Muscle of arm (tissue), 12 donors: ENCODE results near the gene GPR153. TPM values are rescaled to one million over a fixed set of nuclear protein-coding genes. Genes with fewer than 3 reads are reported as not detected.

Experiments used
- DNase-seq: peaks from one replicate; pipeline ENCODE4 v3.0.0-alpha.2; 2013
- polyA plus RNA-seq, 12 donors: library from polyadenylated mRNA; unstranded; fragments of 120-200 nt; gene quantifications; one replicate each; pipeline ENCODE4 v1.2.1, GENCODE V29; 2013; ENCODE audit not compliant: insufficient read length in 12 of 12

Gene GPR153
- polyA plus RNA-seq, 12 donors: 12.2 to 22.5 (median 16.8) TPM; not detected in 1

DNA sequence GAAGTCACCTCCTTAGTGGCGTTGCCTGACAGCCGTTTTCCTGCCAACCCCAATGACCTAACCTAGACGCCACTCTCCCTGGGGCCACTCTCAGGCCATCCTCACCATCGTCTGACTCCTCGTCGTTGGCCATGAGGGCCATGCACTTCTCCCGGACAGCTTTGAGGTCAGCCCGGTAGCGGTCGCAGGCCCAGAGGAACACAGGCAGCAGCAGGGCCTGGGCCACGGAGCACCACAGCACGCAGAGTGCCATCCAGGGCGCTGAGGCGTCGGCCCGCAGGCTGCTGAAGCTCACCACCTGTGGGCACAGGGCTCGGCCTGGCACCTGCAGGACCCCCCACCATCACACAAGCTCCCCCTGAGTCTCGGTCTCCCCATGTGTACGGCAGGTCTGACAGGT lies 9.7 kb downstream of the GPR153 start:
- DNase-seq: no peak

DNA sequence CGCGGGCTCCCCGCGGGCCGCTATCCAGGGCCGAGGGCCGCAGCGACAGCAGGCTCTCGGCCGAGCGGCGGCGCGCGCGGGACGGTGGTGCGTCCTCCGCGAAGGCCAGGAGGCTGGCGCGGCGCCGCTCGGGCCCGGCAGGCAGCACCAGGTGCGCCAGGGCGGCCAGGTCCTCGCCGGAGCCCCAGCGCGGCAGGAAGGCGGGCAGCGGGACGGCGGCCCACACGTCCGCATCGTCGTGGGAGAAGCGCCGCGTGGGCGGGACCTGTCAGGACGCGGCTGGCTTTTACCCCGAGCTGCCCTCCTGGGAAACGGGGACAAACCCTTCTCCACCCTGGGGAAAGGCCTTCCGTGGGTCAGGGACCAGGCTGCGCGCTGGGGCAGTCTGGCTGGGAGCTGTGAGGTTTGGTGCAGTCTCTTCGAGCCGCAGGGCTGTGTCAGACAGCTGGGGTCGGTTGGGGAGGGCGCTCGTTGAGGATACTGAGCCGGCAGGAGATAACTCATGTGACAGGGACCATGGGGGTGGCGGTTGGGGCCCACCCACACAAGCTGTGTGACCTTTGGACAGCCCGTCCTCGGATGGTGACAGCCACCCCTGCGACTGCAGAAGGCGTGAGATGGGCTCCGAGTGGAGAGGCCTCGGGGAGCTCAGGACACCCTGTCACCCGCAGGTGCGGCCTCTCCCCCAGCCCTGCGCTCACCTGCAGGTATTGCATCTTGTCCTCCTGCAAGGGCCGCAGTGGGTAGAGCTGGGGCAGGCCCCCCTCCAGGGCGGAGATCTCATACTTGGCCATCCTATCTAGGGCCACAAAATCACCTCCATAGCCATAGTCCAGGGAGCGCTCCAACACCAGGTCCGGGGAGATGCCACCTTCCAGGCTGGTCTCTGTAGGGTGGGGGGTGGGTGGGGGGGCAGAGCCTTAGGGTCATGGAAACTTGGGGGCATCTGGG lies 10.9 kb downstream of the GPR153 start:
- DNase-seq: no peak

DNA sequence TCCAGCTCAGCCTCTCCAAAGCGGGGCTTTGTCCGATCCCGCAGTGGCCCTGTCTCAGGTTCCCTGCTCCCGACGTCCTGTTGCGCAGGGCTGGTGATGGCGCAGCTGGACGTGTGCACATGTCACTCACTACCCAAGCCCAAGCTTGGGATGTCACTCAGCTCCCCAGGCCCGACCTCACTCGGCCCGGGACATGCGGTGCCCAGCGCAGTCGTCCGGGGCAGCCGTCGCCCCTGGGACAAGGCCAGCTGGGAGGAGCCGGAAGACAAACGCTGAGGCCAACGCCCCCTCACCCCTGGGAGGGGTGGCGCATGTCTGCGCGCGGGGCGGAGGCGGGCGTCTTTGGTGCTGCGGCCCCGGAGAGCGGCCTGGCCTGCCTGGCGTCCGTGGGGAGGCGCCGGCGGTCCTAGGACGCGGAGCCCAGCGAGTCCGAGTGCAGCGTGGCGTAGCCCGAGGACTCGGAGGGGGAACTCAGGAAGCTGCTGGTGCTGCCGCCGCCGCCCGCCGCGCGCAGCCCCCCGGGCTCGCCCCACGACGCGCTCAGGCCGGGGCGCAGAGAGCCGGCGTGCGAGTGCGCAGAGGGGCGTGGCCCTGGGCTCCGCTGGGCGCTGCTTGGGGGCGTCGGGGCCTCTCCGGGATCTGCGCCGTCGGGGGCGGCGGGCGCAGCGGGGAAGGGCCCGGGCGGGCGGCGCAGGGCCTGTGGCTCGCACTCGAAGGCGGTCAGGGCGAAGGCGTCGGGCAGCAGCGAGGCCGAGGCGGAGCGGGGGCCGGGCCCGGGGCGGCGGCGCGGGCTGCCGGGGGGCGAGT lies 11.8 kb downstream of the GPR153 start:
- DNase-seq: no peak

DNA sequence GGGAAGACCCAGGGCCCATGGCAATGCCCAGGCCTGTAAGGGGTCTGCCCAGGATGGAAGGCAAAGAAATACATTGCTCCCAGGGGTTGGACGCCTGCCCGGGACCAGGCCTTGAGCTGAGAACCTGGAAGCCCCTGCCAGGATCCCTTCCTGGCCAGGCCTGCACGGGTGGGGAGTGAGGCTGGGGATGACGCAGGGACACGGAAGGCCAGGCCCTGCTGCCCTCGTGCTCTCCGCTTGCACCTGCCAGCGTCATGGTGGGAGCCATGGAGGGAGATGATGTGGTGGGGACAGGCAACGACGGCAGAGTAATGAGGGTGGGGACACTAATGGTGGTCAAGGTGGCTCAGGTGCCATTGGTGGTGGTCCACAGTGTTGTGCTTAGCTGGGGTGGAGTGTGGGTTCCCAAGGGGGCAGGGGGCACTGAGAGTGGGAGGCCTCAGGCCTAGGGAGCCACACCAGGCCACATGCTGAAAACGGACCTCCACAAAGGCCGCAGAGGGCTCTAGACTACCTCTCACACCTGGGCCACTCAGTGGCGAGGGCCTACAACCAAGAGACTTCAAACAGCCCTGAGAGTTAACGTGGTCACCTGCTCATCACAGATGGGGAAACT lies 12.6 kb downstream of the GPR153 start:
- DNase-seq: no peak

DNA sequence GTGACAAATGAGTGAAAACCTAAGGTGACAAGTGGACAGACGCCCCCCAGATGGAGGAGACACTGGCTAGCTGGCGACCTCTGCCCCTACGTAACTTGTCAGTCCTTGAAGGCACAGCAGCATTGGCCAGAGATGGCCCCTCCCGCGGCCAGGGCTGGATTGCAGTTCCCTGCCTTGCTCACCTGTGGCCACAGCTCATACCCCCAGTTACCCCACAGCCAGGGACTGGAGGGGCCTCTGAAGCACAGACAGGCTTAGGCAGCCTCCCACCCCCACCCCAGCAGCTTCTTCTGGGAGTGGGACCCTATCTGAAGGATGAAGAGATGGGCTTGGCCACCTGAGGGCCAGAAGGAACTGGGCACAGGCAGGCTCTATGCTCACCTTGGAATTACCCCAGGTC lies 13.2 kb downstream of the GPR153 start:
- DNase-seq: no peak

DNA sequence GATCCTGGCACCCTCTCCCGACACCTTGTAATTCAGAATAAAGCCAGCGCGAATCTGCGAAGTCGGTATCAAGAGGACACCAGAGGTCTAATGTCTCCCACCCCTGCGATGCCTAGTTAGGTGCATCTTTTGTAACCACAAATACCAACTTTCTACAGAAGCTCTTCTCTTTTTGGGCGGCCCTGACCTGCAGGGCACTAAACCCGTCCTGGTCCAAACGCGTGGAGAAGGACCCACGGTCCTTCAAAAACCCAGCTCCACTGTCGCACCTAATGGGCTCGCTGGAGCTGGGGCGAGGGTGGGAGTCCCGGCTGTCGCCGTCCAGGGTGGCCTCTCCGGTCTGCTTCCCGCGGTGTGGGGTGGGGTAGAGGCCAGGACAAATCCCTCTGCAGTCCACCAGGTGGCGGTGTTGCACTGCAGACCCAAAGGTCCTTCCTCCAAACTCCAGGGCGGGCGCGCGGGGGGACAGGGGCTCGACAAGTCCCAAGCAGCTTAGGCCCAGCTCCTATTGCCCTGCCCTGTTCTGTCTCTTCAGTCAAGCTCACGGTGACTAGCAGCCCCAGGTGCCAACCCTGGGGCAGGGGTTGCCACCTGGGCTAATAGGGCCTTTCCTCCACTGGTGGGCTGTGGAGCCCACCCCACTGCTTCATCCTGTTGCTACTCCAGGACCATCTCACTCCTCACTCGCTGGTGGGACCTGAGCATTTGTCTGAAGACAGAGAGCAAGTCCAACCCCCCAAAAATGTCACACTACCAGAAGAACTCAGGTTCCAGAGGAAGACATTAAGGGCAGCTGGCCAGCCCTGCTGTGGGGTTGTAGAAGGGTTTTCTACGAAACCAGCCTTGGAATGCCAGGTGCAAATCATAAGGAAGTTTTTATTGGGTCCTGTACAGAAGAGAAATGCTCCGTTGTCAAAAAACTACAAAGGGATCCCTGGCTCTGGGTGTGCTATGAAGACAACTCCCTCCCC lies 14.1 kb downstream of the GPR153 start:
- peak; percentile 83 for DNase-seq

DNA sequence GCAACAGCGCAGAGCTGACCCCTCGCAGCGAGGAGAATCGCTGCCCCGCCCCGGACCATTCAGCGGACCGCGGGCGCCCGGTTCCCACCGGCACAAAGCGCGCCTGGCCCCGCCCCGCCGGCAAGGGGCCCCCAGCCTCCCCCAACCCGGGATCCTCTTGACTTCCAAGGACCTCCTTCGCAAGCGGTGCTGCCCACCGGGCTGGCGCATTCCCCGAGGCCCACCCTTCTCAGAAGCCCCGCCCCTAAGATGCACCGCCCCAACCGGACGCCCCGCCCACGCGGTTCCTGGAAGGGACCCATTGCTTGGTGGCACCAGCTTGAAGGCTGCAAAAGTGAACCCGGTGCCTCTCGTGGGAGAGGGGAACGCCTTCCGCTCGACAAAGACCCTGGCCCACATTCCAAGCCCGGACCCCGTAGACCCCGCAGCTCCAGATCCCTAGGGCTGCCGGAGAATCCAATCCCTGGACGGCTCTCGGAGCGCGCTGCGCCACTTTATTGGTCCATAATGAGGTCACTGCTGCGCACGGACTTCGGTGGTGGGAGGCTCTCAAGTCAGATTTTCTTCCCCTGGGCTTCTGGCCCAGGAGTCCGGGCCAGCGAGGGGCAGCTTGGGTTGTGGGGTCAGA lies 14.9 kb downstream of the GPR153 start:
- DNase-seq: no peak

DNA sequence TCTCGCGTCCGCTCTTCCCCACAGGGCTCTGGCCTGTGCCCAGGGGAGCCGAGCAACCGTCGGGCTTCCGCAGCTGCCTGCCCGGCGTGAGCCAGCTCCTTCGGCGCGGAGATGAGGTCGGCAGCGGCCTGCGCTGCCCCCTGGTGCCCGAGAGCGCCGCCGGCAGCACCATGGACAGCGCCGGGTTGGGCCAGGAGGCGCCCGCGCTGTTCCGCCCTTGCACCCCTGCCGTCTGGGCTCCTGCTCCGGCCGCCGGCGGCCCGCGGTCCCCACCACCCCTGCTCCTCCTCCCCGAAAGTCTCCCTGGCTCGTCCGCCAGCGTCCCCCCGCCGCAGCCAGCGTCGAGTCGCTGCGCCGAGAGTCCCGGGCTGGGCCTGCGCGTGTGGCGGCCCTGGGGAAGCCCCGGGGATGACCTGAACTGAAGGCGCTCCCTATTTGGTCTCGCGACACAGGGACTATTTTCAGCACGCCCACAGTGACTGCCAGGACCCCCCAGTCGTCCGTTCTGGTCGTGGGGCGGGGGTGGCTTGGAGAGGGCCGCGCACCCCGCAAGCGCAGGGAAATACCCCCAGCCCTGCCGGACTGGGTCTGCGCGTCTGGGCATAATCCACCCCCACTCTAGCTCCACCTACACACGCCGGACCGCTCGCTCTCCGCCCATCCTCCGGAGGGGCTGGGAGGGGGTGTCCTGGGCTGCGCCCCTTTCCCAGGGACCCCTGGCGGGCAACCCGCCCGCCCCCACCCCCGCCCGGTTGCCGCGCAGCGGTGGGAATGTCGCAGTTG lies 15.6 kb downstream of the GPR153 start:
- peak; percentile 87 for DNase-seq

DNA sequence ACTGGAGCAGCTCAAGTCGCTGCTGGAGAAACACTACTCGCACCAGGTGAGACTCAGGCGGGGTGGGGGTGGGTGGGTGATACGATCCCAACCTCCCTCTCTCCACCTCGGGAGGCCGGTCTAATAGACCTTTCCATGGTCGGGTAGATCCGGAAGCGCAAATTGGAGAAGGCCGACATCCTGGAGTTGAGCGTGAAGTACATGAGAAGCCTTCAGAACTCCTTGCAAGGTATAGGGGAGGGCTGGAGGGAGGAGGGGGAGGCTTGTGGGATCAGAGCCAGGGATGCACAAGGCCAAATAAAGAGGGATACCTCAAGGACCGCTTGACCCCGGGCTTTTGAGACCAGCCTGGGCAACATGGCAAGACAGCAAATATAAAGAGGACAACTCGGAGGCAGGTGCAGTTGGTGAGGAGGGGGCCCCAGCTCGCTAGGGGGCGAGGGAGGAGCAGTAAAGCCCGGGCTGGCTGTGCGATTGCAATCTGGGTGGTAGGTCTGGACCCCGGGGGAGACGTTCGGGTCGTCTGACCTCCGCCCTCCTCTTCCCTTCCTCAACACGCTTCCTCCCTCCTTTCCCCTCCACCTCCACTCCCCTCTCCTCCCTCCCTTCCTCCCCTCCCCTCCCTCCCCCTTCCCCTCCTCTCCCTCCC lies 16.4 kb downstream of the GPR153 start:
- no peak for DNase-seq

DNA sequence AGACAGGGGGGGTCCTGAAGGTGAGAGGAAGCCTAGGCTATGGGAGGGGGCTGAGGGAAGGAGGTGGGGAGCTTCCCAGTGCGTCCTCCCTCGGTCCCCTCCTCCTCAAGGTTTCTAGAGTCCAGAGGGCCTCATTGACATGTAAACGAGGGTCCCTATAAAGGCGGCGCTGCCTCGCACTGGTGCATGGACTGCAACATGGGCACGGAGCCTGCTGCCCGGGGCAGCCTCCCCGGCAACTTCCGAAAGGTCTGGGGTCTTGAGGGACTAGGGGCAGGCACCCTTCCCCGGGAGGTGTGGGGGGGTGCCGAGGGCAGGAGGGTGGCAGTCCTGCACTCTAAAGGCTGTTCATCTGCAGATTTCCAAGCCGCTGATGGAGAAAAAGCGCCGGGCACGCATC lies 16.9 kb downstream of the GPR153 start, which contains the start of gene HES3:
HES3 (plus strand) TSS at position 187 of the 400 bp plus-strand sequence; CDS start at position 374, 187 bp downstream.
- no peak for DNase-seq

DNA sequence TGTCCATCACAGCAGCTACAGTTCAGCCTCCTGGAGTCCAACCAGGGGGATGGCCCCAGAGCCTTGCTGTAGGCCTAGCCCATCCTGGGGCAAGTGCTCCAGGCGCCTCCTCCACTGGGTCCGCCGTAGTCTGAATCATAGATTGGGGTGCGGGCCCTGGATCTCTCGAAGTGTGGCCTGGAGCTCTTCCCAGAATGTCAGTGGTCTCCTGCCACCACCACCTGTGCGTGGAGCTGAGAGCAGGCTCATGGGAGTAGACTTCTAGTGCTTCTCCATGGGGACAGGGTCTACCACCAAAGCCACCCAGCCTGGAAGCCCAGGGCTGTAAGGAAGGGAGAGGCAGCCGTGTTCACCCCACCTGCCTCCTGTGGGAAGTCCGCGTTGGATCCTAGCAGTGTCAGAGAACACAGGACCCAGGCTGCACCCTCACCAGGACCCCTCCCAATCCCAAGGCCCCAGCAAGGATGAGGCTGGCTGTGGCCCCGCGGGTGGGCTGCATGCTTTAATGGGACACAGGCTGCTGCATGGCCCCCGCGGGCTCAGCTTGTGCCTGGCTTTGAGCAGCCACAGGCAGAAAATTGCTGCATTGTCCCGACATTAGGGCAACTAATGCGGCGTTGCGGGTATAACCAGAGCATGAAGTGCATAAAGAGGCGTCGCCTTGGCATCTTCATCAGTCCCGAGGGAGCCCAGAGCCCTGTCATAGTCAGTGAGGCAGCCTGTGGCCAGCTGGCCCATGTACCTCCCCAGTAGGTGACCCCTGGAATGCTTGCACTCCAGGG lies 17.7 kb downstream of the GPR153 start:
- DNase-seq: no peak

DNA sequence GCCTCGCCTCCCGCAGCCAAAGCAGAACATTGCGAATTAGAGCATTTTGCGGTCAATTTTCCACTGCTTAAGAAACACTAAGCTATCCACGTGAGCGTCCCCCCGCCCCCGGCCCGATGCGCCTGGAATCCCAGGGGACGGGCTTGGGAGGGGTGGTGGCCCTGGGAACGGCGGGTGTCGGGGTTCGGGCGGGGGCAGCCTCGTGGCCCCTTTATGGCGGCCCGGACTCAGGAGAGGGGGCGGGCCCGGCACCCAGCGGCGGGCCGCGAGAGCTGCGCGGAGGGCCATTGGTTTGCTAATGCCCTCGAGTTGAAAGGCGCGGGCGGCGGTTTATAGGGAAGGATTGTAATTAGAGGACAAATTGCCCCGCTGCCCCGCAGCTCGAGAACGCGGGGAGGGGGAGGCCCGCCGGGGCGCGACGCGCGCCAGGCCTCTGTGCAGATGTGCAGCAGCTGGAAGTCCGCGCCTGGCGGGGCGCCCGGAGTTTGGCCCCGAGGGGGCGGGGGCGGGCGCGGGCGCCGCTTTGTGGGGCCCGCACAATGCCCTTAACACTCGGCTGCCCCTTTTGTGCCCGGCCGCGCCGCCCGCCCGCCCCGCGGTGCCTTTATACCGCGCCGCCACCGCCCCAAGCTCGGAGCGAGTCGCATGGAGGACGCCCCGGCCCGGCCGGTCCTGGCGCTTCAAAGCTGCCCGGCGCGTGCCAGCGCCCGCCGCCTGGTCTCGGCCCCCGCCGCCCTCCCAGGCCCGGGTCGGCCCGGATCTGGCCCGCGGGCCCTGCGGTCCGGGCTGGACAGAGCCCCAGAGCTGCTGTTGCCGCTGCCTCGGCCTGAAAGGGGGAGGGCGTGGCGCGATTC lies 18.8 kb downstream of the GPR153 start:
- no peak for DNase-seq

DNA sequence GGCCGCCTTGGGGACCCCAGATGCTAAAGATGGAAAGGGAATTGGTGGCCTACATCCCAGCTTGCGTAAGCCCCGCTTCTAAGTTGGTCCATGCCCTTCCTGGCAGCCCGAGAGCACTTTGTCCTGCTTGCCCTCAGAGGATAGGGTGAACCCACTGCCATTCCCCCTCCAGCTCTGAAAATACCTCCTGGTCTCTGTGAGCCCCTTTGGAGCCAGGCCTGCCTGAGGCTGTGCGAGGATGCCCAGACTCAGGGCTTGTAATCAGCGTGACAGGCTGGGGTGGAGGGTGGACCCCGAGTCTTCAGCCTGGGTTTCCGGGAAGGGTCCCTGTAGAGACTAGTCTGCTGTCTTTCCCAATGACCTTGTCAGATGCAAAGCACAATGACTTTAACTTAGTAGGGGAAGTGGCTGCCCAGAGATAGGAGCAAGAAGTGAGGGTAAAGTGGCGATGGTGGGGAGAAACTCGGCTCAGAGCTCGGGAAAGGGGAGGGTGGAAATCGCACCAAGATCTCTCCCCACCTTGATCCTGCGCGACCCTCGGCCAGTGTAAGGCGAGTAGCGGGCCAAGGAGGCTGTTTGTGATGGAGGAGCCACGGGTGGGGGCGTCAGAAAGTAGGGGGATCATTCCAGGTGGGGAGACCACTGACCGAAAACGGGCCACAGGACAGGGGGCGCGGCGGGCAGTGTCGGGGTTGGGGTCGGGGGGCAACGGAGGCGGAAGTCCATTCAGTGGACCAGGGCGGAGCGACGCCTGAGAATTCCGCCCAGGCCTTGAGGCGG lies 19.6 kb downstream of the GPR153 start:
- no peak for DNase-seq

DNA sequence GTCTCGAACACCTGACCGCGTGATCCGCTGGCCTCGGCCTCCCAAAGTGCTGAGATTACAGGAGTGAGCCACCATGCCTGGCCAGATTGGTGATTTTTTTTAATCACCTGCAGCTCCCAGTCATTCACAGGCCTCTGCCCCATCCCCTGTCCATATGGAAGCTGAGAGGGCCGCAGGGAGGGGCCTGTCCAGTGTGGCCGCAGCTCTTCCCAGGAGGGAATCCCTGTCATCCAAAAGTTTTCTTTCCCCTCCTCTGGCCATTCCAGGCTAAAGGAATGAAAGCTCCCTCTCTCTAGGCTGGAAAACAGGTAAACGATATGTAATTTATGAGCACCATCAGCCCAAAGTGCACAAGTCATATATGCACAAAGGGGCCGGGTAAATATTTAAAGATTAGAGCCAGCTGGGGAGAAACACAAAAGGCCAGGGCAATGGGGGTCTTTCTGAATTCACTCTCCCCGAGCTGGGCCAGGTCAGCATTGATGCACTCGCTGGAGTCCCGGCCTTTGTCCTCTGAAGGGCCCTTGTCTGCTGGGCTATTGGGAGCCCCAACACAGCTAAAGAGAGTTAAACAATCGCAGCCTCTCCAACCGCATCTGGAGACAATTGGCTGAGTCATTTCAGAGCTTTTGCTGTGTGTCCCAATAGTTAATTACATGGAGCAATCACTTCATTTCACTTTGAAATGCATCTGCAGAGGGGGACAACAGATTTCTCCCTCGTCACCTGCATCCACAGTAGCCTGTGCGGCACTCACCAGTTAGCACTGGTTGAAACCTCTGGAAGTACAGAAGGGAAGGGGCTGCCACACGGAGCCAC lies 20.7 kb downstream of the GPR153 start:
- DNase-seq: no peak

DNA sequence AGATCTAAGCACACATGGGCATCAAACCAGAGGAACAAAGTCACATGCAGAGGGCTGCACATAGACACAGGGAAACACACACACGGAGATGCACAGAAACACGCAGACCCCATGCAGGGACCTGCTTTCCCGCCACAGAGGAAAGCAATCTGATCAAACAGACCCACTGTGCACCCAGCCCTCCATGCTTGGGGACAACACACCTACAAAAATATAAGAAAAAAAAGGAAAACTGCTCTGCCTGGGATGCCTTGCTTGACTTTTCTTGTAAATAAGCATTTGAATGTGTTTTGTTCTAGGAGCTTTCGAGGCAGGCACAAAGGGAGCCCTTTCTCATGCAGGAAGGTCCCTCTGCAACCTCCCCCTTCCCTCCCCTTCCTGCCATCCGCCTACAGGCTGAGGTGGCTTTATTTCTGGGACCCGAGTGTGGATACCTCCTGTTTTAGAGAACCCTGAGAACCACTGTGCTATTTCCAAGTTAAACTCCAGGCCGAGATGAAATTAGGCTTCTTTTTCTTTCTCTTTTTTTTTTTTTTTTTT lies 21.6 kb downstream of the GPR153 start:
- no peak for DNase-seq
